HCT116 (cell line): ENCODE results near the gene TBX4. TPM values are rescaled to one million over a fixed set of nuclear protein-coding genes. Genes with fewer than 3 reads are reported as not detected.
"Not testable (repeated sequence)": the region's sequence is repeated elsewhere in the genome, so short reads cannot be mapped to it uniquely, and the experiment has no call there.

Experiments
- ATAC-seq: fragments of 200-7000 bp; cut with Tn5 transposase; 2 replicates; pipeline ENCODE4 v1.9.1; 2020; ENCODE audit warnings: mild to moderate bottlenecking, moderate library complexity
- BruUV-seq: library from RNA; stranded (reverse); fragments of 400-500 nt; replicated peaks from 2 replicates; lab custom pipeline; 2021; lab: Mats Ljungman, UMichigan
- CTCF ChIA-PET: fragments of 300-600 bp; sonication (Branson Sonifier 250); formaldehyde crosslinking; loops from one replicate; lab custom pipeline; 2021; ENCODE audit warnings: antibody characterized with exemption; lab: Charles Lee
- POLR2A ChIA-PET: fragments of 300-600, 350-600 bp; sonication (Branson Sonifier 250); formaldehyde crosslinking; loops from one replicate; lab custom pipeline; 2021; ENCODE audit warnings: antibody characterized with exemption; lab: Charles Lee
- RAD21 ChIA-PET, 2 experiments: fragments of 300-600 bp; sonication (Branson Sonifier 250); formaldehyde crosslinking; loops; one replicate each; lab custom pipeline; 2023; ENCODE audit warnings: low total read pairs in 2 of 2; ENCODE audit not compliant: uncharacterized antibody in 2 of 2, unreplicated experiment in 2 of 2, low non-redundant PET in 1 of 2; lab: Charles Lee
- DNase-seq: peaks from one replicate; pipeline ENCODE4 v3.0.0-alpha.2; 2010; ENCODE audit warnings: low read depth, low spot score
- H2AFZ ChIP-seq: fragments of 200-600 bp; shearing (Covaris generic), sonication (generic); 2 replicates; pipeline ENCODE4 v1.6.1; 2017; ENCODE audit warnings: low read depth, mixed run types, mixed read lengths, antibody characterized with exemption, low read length; ENCODE audit not compliant: poor library complexity, severe bottlenecking
- H3K27ac ChIP-seq: 2 replicates; pipeline ENCODE4 v1.5.1; 2012; ENCODE audit warnings: low read depth, low read length
- H3K27me3 ChIP-seq: fragments of 200-600 bp; sonication (generic); 2 replicates; pipeline ENCODE4 v1.6.1; 2016; ENCODE audit warnings: mixed run types, low read length, mixed read lengths; ENCODE audit not compliant: insufficient read depth
- H3K36me3 ChIP-seq, 2 experiments: fragments of 200-500 bp in 1 of 2; fragments of 200-600 bp in 1 of 2; sonication (Bioruptor generic) in 1 of 2; sonication (generic) in 1 of 2; 2 replicates each; pipeline versions ENCODE4 v1.5.1 to v1.6.1; 2014 to 2016; ENCODE audit warnings: low read length in 2 of 2, inconsistent platforms in 1 of 2, mixed read lengths in 1 of 2, mixed run types in 1 of 2; ENCODE audit not compliant: insufficient read depth in 2 of 2, control insufficient read depth in 1 of 2
- H3K4me1 ChIP-seq, 2 experiments: fragments of 200-600 bp in 1 of 2; sonication (generic) in 1 of 2; 2 replicates each; pipeline versions ENCODE4 v1.5.1 to v1.6.1; 2012 to 2017; ENCODE audit warnings: low read length in 2 of 2, inconsistent platforms in 1 of 2, mild to moderate bottlenecking in 1 of 2, mixed read lengths in 1 of 2, mixed run types in 1 of 2, moderate library complexity in 1 of 2; ENCODE audit not compliant: insufficient read depth in 2 of 2, control insufficient read depth in 1 of 2
- H3K4me2 ChIP-seq: fragments of 200-600 bp; sonication (generic); 2 replicates; pipeline ENCODE4 v1.6.1; 2017; ENCODE audit warnings: mixed run types, low read length, mixed read lengths
- H3K4me3 ChIP-seq, 2 experiments: fragments of 200-600 bp in 1 of 2; sonication (generic) in 1 of 2; replicated peaks in 1 of 2; 2 replicates each; pipeline ENCODE4 v1.5.1; 2011 to 2016; ENCODE audit warnings: low read length in 2 of 2, control low read depth in 1 of 2, low read depth in 1 of 2, mild to moderate bottlenecking in 1 of 2, mixed read lengths in 1 of 2, mixed run types in 1 of 2
- H3K79me2 ChIP-seq: fragments of 200-600 bp; sonication (generic); 2 replicates; pipeline ENCODE4 v1.6.1; 2017; ENCODE audit warnings: mild to moderate bottlenecking, mixed run types, low read length, moderate library complexity, mixed read lengths; ENCODE audit not compliant: insufficient read depth
- H3K9ac ChIP-seq: fragments of 200-600 bp; sonication (generic); 2 replicates; pipeline ENCODE4 v1.6.1; 2016; ENCODE audit warnings: low read length, mixed read lengths
- H3K9me2 ChIP-seq: fragments of 200-600 bp; sonication (generic), shearing (Covaris generic); 2 replicates; pipeline ENCODE4 v1.6.1; 2017; ENCODE audit warnings: mixed run types, mild to moderate bottlenecking, moderate library complexity; ENCODE audit not compliant: insufficient read depth
- H3K9me3 ChIP-seq, 2 experiments: fragments of 200-500 bp in 1 of 2; fragments of 200-600 bp in 1 of 2; sonication (Bioruptor generic) in 1 of 2; sonication (generic) in 1 of 2; 2 replicates each; pipeline ENCODE4 v1.6.1; 2014 to 2017; ENCODE audit warnings: low read length in 2 of 2, mixed read lengths in 2 of 2, inconsistent platforms in 1 of 2, low read depth in 1 of 2, mild to moderate bottlenecking in 1 of 2, mixed run types in 1 of 2, moderate library complexity in 1 of 2; ENCODE audit not compliant: control insufficient read depth in 1 of 2, insufficient read depth in 1 of 2
- H4K20me1 ChIP-seq: fragments of 200-600 bp; sonication (generic), shearing (Covaris generic); 2 replicates; pipeline ENCODE4 v1.6.1; 2017; ENCODE audit warnings: mixed run types, mild to moderate bottlenecking, moderate library complexity; ENCODE audit not compliant: insufficient read depth
- EZH2phosphoT487 ChIP-seq: fragments of 200-600 bp; IDR thresholded peaks from 2 replicates; pipeline ENCODE4 v1.6.1; 2018; ENCODE audit warnings: antibody characterized with exemption, borderline replicate concordance
- POLR2AphosphoS5 ChIP-seq: IDR thresholded peaks from 2 replicates; pipeline ENCODE4 v1.6.1; 2011; ENCODE audit warnings: mild to moderate bottlenecking, low read depth, low read length, moderate library complexity
- RAD21 ChIP-seq: IDR thresholded peaks from 2 replicates; pipeline ENCODE4 v1.6.1; 2012; ENCODE audit warnings: low read depth, mild to moderate bottlenecking
- SIN3A ChIP-seq: IDR thresholded peaks from 2 replicates; pipeline ENCODE4 v1.6.1; 2012; ENCODE audit warnings: low read depth
- ZBTB33 ChIP-seq: IDR thresholded peaks from 2 replicates; pipeline ENCODE4 v1.6.1; 2011; ENCODE audit warnings: mild to moderate bottlenecking, low read length, moderate library complexity; ENCODE audit not compliant: insufficient replicate concordance; ENCODE audit errors: extremely low read depth
- intact Hi-C: fragments of 100-400 bp; cut with micrococcal nuclease; formaldehyde crosslinking; loops from 2 replicates; pipeline ENCODE4 v1.10.0; 2022
- total RNA-seq: library from RNA; stranded (reverse); gene quantifications from one replicate; pipeline ENCODE4 v1.2.1, GENCODE V29; 2021; ENCODE audit not compliant: unreplicated experiment
- TF ChIP-seq, protein P1 (sequence below): IDR thresholded peaks from 2 replicates; pipeline ENCODE4 v1.6.1; 2012

Gene TBX4
- total RNA-seq, 1 experiment from 2014 or later: 0.27 TPM

DNA sequence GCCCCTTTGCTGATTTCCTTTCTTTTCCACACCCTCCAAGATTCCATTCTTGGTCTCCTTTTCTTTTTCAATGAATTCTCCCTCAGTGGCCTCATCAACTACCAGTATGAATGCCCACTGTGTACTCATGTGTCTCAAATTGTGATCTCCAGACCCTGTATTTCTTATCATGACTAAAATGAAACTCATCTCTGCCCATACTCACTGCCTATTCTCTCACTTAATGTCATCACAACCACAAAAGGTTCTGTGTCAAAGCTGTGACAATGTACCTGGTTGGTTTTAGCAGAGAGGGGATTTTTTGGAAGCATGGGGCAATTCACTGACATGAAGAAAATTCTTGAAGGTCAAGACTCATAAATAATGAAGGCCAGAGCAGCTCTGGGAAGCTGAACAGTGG, 11.5 kb upstream of the TBX4 start:
- no peak for TF ChIP-seq ZBTB33
- TF ChIP-seq, protein P1, sequence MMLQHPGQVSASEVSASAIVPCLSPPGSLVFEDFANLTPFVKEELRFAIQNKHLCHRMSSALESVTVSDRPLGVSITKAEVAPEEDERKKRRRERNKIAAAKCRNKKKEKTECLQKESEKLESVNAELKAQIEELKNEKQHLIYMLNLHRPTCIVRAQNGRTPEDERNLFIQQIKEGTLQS: no peak
- TF ChIP-seq EZH2phosphoT487: no peak
- no peak for TF ChIP-seq RAD21
- no peak for TF ChIP-seq POLR2AphosphoS5
- TF ChIP-seq SIN3A: no peak
- Histone ChIP-seq H3K9ac (no peak overlapping the region), H3K36me3 (no peaks in the 10 kb centered on the region), H3K27ac (no peak overlapping the region), H3K4me1 (peaks cover 2 to 11% of the 10 kb centered on the region in 2 experiments; a peak in 2 of 4 replicates), H3K4me2 (no peak overlapping the region), H3K27me3 (no peaks in the 10 kb centered on the region), H2AFZ (no peak overlapping the region), H3K79me2 (no peaks in the 10 kb centered on the region), H3K4me3 (no peak overlapping the region), H3K9me3 (peaks cover 0 to 4% of the 10 kb centered on the region in 2 experiments; a peak in 2 of 4 replicates), H4K20me1 (no peaks in the 10 kb centered on the region), H3K9me2 (no peaks in the 10 kb centered on the region)
- ChIA-PET POLR2A (no interaction called here), RAD21 (no interaction called here), CTCF (no interaction called here)
- BruUV-seq: no TSS peak
- no peak for DNase-seq
- no peak for ATAC-seq
- intact Hi-C loops: no loop called here

DNA sequence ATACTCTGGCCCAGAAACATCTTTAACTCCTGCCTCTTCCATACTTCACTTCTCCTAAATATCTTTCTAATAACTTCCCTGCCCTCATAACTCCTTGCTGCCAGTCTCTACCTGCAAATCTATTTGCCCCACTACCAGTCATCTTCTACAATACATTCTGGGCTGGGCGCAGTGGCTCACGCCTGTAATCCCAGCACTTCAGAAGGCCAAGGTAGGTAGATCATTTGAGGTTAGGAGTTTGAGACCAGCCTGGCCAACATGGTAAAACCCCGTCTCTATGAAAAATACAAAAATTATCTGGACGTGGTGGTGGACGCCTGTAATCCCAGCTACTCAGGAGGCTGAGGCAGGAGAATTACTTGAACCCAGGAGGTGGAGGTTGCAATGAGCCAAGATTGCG, 10.7 kb upstream of the TBX4 start:
- H3K4me2 ChIP-seq, CTCF ChIA-PET, DNase-seq, intact Hi-C loops, H3K9ac ChIP-seq, POLR2A ChIA-PET, H3K79me2 ChIP-seq, H3K36me3 ChIP-seq, RAD21 ChIA-PET, H3K27ac ChIP-seq, BruUV-seq, H3K9me3 ChIP-seq, H3K27me3 ChIP-seq, H3K9me2 ChIP-seq, H3K4me3 ChIP-seq, ATAC-seq, H2AFZ ChIP-seq, H4K20me1 ChIP-seq: not testable (repeated sequence)
- peaks cover 2 to 11% of the 10 kb centered on the region in 2 experiments; a peak in 2 of 4 replicates for H3K4me1 ChIP-seq
